ENCODE data around the gene FAM120A.

Gene FAM120A

DNA sequence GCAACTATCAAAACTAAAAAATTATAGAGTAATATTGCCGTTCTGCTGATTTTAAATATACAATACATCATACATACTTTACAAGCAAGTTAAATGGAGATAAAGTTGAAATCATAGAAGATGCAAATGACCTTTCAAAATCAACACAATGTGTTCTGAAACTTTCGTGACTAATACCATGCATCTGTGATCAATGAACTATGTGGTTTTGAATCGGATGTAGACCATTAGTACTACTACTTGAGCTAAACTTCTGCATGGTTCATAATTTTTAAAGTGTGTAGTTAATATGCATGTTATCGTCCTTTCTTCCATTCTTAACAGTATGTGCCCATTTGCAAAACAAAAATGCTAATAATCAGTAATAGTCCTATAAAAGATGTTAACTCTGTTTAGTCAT, 113.6 kb downstream of the FAM120A start:
- no peak for DNase-seq

- peak; percentile 89 for DNase-seq
Measured at GRCh38 chr9:93566408-93567270, 115.2 kb downstream of the FAM120A start.

DNA sequence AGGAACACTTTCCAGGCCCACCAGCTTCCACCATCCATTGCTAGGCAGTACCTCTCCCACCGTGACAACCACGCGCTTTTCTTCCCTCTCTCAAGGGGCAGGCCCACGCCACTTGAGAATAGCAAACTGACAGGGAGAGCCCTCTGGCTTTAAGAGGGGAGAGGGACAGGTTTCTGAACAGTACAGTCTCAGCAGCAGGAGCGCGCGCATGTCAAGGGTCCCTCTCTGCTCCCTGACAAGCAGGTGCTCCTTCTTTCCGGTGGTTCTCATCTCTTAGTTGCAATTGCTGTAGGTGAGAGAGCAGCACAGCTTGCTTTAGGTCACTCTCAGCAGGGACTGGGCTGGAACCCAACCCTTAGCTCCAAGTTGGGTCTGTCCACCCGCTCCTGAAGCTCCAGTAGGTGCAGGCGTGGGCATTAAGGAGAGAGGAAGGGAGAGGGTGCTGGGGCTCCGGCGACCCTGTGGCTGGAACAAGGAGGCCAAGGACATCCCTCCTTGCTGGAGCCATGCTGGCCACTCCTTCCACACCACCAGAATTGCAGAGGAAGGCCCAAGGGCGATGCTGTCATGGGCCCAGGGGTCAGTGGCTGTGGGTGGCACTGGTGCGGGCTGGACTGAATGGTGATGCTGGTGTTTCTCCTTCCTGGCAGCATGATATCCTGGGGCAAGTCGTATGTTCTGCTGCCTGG, 115.9 kb downstream of the FAM120A start:
- peak; percentile 22 for DNase-seq

DNA sequence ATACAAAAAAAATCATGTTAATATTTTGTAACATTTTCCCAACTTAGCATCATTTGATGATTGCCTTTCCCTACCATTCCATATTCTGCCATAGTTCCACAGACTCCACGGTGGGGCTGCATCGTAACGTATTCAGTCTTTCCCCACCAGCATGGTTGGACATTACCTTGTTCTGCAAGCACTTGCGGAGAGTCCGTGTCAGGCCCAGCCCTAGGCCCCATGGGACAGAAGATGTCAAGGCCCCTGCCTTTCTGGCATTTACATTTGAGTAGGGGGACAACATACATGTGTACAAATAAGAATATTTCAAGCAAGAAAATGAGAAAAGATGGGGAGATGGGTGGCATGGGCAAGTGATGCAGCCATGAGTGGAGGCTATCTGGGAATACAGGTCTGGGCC, 116.7 kb downstream of the FAM120A start:
- no peak for DNase-seq

GRCh38 chr9:93569621-93570174, 118.2 kb downstream of the FAM120A start:
- DNase-seq = no peak

GRCh38 chr9:93572221-93572620, 120.7 kb downstream of the FAM120A start:
- no peak for DNase-seq

GRCh38 chr9:93572636-93573515, 121.4 kb downstream of the FAM120A start:
- no peak for DNase-seq

DNA sequence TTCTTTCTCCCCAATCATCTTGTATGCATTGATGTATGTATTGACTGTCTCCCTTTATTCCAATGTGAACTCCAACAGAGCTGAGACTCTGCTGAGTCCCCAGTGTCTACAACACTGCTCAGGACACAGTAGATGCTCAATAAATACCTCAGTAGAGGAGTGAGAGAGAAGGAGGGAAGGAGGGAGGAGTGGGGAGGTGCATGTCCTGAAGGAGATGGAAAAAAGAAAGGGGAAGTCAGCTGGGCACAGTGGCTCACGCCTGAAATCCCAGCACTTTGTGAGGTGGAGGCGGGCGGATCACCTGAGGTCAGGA, 122.0 kb downstream of the FAM120A start:
- no peak for DNase-seq

GRCh38 chr9:93574091-93574899, 122.8 kb downstream of the FAM120A start:
- no peak for DNase-seq

DNA sequence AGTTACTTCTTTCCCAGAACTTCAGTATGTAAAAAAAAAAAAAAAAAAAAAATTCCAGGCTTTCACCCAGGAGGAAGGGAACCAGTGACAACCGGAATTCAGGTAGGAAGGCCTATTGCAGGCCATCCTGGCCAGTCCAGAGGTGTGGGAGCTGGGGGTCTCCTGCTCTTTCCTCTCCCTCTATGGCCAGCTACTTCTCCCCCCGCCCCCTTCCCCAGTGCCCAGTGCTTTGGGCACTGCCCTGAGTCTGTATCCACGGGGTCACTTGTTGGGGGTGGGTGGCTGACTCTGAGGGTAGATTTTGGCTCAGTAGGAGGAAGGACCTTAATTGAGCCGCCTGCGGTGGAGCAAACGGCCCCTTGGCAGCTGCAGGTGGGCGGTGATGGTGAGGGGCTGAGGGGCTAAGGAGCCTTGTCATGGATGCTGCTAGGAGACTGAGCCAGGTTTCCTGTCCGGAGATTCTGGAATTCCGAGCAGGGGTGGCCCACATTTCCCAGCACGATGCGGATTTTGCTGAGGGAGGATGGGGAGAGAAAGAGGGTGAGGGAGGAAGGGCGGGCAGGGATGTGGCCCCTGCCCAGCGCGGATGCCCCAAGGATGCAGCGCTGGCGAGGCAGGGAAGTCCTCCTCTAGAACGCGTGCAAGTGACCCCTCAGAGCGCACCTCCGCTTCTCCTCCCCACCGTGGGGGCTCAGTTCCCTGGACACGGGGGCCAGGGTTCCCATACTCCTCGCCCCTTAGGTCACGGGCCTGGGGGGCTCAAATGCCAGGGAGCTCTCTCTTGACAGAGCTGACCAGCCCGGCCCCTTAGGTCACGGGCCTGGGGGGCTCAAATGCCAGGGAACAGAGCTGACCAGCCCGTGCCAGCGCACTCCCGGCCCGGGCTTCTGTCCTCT, 123.7 kb downstream of the FAM120A start:
- no peak for DNase-seq

GRCh38 chr9:93575796-93576257, 124.3 kb downstream of the FAM120A start:
- DNase-seq = no peak

GRCh38 chr9:93576258-93577077, 125.0 kb downstream of the FAM120A start, which contains the start of gene PHF2:
Gene PHF2, plus strand, starts transcription at chr9:93576584. Its CDS starts 190 bp downstream, at chr9:93576774.
- no peak for DNase-seq

DNA sequence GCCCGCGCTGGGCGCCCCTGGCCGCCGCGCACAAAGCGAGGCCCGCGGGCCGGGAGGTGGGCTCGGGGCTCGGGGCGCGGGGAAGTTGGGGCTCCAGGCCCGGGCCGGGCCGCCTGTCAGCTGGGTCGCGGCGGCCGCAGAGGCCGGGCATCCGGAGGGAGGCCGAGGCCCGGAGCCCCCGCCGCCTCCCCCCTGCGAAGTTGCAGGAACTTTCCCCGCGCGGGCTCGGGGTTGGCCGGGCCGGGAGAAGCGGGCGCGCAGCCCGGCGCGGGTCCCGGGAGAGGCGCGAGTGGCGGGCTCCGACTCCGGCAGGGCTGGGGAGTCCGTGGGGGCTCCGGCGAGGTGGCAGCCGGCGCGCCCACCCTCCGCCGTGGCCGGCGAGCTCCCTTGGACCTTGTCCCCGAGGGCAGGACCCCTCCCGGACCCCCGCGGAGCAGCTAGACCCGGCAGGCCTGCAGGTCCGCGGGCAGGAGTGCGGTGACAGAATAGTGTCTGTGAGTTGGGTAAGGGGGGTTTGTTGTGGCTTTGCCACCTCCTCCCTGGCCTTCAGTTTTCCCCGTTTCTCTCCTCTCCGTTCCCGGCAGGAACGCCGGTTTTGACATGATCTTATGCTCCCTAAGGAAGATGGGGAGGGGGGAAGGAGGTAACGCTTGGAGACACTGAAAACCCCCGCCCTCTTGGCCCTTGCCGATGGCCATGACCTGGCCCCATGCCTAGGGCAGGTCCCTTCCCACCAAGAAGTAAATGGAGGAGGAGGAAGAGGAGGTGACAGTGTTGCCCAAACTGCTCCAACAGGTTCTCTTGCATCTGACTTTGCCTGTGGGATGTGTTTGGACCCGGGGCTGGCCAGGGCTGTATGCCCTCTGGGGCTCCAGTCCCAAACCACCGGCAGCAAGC, 125.8 kb downstream of the FAM120A start:
- no peak for DNase-seq

DNA sequence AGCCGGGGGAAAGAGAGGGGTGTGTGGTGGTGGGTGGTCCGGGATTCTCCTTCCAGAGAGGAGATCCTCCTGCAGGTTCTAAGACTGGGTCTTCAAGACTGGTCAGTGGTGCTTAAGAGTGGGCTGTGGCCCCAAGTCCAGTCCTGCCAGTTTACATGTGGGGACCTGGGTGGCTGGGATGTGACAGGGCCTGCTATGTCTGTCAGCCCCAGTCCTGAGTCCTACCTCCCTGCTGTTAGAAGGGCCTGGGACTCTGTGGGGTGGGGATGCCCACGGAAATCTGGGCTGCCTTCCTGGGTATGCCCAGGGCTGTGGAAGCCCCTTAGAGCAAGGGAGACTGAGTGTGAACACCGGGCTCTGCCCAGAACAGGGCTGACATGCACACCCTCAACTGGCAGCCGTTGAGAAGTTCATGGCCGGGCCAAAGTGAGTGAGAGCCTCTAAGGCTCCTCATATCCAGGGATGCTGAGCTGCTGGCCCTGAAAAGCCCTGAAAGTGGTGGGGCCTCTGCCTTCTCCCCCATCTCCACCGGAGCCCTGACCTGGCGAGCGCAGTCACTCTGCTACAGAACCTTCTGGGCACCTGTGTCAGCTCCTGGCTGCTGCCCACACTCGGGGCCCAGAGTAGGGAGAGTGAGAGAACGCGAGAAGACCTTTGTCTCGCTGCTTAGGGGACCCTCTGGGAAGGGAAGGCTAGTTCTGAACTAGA, 126.6 kb downstream of the FAM120A start:
- DNase-seq = no peak

GRCh38 chr9:93578844-93579243, 127.4 kb downstream of the FAM120A start:
- no peak for DNase-seq

DNA sequence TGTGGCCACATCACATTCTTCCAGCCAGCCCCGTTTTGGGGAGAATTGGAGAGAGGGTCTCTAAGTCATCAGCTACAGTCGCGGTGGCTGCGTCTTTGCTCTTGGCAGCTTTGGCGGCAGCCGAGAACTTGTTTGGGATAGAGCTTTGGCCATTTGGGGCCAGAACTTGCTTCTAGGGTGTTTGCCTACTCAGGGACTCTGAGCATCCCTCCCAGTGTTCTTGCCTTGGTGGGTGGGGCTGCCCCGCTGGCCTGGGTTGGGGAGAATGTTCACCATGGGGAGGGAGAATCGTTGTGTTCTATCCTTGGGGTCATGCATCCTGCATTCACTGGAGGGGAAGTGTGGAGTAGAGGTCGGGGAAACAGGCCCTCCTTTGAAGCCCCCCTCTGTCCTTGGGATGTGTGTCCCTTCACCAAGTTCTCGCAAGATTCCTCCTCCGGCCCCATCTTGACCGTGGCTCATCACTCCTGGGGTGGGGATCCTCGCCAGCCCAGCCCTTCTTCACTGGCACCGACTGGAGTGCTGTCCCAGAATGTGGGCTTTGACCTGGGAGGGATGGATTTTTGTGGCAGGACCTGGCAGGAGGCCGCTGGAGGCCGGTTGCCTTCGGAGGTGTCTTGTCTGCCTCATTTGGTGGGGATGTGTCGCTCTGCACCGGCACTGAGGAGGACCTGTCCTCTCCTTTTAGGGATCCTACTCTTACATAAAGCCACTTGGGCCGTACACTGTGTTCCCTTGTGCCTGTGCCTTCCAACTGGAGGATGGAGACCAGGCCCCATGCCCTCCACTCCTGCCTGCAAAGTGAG, 128.4 kb downstream of the FAM120A start:
- no peak for DNase-seq

- DNase-seq = no peak
Measured at GRCh38 chr9:93580654-93581380, 129.3 kb downstream of the FAM120A start.
